Lower leg skin (tissue), 3 donors: ENCODE measurements around the gene FAM180A.

ENCODE experiments used
- CTCF ChIP-seq, 3 donors: fragments of 450-650 bp; IDR thresholded peaks; one replicate each; pipeline ENCODE4 v1.5.1; 2016; ENCODE audit warnings: antibody characterized with exemption in 3 of 3, mild to moderate bottlenecking in 3 of 3, moderate library complexity in 2 of 3
- POLR2A ChIP-seq, 2 donors: fragments of 450-650 bp; IDR thresholded peaks; one replicate each; pipeline ENCODE4 v1.6.1; 2016 to 2017; ENCODE audit warnings: antibody characterized with exemption in 2 of 2, mild to moderate bottlenecking in 1 of 2, moderate library complexity in 1 of 2

GRCh38 chr7:135742371-135742770 lies 6.2 kb downstream of the FAM180A start:
- TF ChIP-seq POLR2A (IDR thresholded peaks at IDR 0.05) (no peak), CTCF (IDR thresholded peaks at IDR 0.05) (no peak)
